Sciatic nerve (tissue), 2 donors: ENCODE measurements around the gene SPAG8. TPM values are rescaled to one million over a fixed set of nuclear protein-coding genes. Genes with fewer than 3 reads are reported as not detected.

Source experiments
- ATAC-seq: fragments of 200-7000 bp; cut with Tn5 transposase; one replicate; pipeline ENCODE4 v1.9.1; 2020; ENCODE audit warnings: mild to moderate bottlenecking, moderate library complexity
- DNase-seq: peaks from one replicate; pipeline ENCODE4 v3.0.0-alpha.2; 2020; ENCODE audit warnings: low spot score
- intact Hi-C: fragments of 100-400 bp; cut with DNase I; formaldehyde crosslinking; loops from one replicate; pipeline ENCODE4 v1.14.2; 2022
- total RNA-seq: library from RNA; stranded (reverse); fragmentation: NEBNext Ultra II Directional; extraction: Animal tissue kit (Norgen Biotek cat#: 25700); gene quantifications from one replicate; pipeline ENCODE4 v1.2.1, GENCODE V29; 2021
- donor health status: DM: no; HTN: no; CAD: no.
- donor health status: DM: no; HTN: no; CAD: no.

SPAG8 gene
- total RNA-seq, 1 donor from 2014 or later, result 6.3 TPM

DNA sequence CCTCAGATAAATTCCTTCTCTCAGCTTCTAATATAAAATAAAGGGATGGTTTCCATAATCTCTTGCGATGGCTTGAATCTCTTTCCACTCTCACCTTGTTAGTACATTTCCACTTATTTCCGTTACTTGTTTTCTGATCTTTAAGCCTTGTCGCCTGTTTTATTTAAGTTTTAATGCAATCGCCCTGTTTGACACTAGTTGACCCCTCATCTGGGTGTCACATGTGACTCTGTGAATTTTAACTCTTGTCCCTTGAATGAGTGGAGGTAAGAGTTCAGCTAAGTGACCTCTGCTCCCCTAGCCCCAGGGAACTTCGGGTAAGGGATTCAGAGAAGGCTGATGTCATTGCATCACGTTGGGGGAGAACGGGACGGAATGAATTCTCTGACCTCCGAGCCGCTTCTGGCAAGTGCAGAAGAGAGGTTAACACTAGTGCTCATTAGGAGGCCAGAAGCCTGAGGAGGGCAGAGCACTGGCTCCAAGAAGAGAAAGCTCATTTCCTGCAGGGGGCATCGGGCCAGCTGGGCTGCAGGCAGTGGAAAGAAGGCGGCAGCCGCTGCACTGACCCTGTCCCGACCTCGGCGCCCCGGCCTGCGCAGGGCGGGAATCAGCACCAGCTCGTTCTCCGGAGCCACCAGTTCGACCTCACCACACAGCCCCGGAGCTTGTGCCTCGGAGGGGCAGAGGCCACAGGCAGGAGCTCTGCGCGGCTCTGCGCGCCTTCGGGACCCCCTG lies 2.2 kb upstream of the SPAG8 start:
- ATAC-seq (peak; percentile 42), DNase-seq (peak; percentile 81)
- intact Hi-C loops, result no loop called here

DNA sequence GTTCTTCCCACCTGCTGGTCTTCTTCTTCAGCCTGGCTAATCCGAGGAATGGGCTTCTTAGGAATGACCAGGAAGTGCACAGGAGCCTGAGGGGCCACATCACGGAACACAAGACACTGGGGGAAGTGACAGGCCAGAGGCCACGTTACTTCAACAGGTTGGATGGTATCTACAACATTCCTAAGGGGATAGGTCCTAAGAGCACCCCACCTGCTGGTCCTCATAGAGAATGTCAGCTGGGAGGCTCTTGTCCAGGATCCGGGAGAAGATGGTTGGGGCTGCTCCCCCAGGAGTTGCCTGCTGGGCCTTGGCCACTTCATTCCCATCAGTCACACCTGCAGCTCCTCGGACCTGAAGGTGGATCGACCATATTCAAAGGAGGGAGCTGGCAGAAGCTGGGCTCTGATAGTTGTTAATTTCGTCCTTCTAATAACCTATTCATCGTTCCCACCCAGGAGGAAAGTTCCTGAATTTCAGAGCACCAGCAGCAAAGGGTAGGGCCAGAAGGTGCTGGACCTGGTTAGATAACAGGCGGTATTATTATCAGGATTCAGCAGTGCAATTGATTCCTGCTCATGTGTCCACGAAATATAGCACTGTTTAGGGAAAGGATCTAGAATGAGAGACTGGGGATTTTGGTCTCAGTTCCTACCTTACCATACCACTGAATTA lies 1.5 kb upstream of the SPAG8 start:
- ATAC-seq (no peak), DNase-seq (peak; percentile 34)
- intact Hi-C loops, result no loop called here

DNA sequence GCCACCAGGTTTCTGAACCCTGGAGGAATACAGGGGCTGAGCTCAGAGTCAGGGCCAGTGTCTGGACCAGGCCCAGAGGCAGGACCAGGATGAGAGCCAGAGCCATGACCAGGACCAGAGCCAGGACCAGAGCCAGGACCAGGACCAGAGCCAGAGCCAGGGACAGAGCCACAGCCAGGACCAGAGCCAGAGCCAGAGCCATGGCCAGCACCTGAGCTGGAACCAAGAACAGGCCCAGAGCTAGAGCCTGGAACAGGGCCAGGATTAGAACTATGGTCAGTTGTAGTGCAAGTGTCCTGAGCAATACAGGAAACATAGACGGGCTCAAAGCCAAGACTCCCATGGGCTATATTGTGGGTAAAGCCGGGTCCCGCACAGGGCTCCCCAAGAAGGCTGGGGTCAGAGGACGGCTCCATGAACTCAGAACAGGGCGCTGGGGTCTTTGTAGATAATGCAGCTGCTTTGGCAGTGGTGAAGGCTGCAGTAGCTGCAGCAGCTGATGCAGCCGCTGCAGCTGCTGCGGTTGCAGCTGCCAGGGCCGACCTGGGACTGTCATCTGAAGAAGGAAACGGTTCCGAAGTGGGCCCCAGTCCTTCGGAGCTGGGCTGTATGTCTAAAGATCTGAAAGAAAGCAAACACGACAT lies 559 bp downstream of the SPAG8 start:
- ATAC-seq, result no peak
- intact Hi-C loops, result no loop called here
- DNase-seq, result peak; percentile 60

DNA sequence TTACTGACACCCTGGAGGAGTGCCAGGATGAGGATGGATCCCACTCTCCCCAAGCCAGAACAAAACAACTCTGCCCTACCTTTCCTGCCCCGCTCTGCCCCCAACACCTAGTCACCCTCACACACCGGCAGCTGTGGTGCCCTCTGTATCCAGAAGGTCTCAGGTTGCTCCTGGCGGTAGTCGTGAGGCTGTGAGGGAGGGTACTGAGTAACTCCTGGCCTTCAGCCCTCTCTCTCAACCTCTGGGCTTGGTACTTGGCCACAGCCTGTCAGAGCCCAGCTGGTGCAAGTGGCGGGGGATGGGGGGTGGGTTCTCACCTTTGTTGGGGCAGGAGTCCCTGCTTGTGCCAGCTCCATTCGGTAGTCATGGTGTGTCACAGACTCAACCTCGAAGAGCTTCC lies 1.9 kb downstream of the SPAG8 start:
- intact Hi-C loops, result no loop called here
- ATAC-seq (no peak), DNase-seq (no peak)

DNA sequence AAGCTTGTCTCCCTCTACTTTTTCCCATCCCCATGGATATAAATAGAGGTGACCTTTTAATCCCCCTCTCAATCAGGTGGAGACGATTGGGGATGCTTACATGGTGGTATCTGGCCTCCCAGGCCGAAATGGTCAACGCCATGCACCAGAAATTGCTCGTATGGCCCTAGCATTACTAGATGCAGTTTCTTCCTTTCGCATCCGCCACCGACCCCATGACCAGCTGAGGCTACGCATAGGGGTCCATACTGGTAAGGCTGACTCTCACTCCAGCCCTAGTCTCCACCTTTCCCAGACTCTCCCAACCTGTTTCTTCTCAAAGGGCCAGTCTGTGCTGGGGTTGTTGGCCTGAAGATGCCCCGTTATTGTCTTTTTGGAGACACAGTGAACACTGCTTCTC lies 3.6 kb downstream of the SPAG8 start:
- no peak for ATAC-seq
- intact Hi-C loops, result no loop called here
- no peak for DNase-seq

DNA sequence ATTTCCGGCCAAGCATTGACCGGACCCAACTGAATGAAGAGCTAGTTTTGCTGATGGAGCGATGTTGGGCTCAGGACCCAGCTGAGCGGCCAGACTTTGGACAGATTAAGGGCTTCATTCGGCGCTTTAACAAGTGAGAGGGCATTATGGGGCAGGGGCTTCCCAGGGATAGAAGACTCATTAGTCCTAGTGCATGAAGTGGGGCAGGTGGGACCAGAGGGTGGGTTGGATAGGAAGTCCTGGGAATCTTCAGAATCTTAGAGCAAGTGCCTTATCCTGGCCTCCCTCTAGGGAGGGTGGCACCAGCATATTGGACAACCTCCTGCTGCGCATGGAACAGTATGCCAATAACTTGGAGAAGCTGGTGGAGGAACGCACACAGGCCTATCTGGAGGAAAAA lies 6.0 kb downstream of the SPAG8 start:
- no peak for ATAC-seq

DNA sequence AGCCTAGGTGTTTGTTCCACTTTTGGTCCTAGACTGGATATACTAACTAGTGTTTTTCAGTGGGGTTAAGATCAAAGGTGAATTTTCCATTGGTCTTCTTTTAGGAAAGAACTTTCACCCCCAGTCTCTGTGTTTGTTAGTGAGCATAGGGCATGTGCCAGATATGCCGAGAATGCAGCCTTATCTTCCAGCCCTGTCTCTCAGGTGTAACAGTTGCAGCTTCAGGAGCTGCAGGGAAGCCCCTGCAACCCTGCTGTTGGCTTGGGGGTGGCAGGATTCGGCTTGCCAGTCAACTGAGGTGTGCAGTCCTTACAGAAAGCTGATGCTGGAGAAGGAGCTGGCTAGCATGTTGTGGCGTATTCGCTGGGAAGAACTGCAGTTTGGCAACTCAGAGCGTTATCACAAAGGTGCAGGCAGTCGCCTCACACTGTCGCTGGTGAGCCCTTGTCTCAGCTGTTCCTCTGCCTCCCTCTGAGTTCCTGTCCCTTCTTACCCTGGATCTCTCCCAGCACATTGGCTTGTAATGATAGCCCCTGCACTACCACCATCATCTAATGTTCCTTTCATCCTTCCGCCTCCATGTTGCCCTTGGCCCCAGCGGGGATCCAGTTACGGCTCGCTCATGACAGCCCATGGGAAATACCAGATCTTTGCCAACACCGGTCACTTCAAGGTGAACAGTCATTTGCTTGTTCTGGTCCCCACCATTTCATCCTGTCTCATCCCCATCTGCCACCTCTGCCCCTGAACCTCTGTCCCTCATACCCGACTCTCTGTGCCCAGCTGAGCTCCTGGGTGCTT lies 10.5 kb downstream of the SPAG8 start:
- ATAC-seq (no peak), DNase-seq (no peak)
- intact Hi-C loops, result no loop called here

More for the DNA sequence above, 6.0 kb downstream of the SPAG8 start:
- DNase-seq, result no peak
- intact Hi-C loops, result no loop called here

DNA sequence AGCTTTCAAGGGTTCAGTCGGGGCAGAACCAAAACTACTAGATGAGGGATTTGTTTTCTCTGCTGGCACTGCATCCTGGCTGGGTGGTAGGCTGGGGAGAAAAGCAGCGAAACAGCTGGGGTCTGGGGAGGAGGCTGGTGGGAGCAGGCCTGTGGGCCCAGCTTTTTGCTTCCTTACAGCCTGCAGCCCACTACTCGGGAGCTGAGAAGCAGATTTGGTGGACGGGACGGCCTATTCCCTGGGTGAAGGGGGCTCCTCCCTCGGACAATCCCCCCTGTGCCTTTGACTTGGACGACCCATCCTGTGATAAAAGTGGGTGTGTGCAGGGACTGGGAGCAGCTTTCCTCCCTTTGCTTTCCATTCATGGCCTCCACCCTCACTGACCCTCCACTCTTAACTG lies 11.5 kb downstream of the SPAG8 start:
- intact Hi-C loops, result no loop called here
- ATAC-seq, result no peak
- no peak for DNase-seq

DNA sequence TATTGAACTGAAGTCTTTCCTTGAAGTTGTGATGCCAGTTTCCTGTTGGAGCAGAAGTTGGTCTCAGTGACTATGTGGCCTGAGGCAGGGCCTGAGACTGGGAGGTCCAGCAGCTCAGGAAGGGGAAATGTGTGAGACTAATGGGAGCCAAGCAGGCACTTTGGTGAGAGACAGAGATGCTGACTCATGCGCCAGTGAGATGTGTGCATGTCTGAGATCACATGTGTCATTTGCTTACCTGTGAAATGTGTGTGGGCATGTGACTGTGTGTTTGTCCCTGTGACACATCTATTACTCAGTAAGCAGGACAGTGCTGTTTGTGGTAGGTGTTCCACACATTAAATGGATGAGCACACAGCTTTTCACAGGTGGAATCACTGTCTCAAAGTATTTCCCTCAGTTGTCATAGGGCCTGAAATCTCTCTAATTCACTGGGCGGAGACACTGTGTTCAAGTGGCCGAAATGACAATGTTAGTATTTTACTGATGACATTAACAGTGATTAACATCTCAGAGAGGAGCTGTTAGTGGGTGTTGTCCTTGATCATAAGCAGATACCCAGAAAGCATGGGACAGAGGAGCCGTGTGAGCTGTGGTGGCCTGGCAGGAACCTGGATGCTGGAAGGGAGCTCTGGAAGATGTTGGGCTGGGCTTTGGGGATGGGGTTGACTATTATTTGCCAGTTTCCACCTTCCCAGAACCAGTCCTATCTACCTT lies 13.2 kb downstream of the SPAG8 start:
- ATAC-seq, result no peak
- intact Hi-C loops, result no loop called here
- DNase-seq, result no peak

DNA sequence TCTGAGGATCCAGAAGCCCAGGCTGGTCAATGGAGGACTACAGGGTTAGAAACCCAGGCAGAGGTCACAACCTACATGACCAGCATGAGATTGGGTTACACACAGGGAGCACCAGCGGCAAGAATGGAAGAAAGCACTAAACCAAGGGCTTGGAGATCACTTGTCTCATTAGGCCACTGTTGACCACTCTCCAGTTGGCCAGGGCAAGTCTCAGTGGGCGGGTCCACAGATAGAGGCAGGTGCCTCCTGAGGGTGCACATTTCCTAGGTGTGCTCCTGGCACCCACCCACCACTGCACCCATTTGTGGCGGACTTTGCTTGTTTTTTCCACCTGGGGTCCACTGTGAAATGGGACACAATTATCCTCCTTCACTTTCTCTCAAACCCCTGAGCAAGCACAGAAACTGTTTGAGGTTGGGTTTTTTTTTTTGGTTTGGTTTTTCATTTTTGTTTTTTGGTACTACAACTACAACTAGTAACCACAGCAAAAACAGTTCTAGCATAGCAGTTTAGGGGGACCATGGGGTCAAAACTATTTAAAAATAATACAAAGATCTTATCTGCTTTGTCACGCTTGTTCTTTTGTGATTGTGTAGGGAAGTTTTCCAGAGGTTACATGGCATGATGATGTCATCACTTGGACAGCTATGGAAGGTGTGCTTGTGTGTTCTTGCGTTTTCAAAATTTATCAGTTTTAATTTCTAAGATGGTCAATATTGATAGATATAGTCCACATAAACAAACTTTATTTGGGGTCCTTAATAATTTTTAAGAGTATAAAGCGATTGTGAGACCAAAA lies 14.6 kb downstream of the SPAG8 start:
- no peak for ATAC-seq
- DNase-seq, result peak; percentile 51

DNA sequence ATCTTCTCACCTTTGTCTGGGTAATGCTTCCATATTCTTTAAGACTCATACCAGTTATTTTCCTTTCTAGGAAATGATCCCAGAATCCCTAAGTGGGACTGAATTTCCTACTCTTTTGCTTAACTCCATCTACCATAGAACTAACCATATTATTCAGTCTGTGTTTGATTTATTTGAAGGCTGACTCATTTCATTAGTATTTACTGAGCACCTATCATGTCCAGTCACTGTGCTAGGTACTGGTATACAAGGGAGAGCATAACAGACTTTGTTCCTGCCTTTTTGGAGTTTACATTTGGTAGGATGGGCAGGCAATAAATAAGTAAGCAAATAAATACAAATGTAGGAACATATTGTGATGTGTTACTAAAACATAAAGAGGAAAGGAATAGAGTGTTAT lies 16.4 kb downstream of the SPAG8 start:
- ATAC-seq (no peak), DNase-seq (no peak)
- intact Hi-C loops, result no loop called here

More for the DNA sequence above, 14.6 kb downstream of the SPAG8 start:
- intact Hi-C loops, result no loop called here

DNA sequence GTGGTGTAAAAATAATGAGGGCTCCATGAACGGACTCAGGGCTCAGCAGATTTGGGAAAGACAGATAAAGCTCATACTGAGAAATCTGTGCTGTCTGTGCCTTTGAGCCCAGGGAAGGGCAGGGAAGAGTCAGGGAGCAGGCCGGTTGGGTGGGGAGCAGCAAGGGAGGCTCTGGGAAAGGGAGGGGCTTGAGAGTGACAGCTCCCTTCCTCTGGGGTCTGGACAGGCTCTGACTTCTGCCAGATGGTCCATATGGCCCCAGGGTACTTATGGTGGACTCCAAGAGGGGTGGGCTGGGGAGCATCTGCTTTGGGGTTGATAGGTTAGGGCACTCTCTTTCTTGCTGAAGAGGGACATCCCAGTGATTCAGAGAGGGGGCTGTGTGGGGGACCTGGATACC lies 18.6 kb downstream of the SPAG8 start:
- ATAC-seq (no peak), DNase-seq (no peak)
- intact Hi-C loops, result loop anchor here (5.0 kb wide), 1 partner anchor 89 kb away; no protein-coding TSS in a partner anchor

DNA sequence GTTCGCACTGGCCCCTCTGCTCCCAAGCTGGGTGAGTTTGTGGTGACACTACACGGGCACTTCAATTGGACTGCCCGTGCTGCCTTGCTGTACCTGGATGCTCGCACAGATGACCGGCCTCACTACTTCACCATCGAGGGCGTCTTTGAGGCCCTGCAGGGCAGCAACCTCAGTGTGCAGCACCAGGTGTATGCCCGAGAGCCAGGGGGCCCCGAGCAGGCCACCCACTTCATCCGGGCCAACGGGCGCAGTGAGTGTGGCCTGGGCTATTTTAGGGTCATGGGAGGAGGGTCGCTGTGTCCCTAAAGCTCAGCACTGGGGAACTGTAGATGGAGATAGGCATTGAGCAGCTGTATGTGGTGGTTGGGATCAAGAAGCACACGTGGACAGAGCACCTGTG lies 19.2 kb downstream of the SPAG8 start:
- intact Hi-C loops, result loop anchor here (5.0 kb wide), 1 partner anchor 89 kb away; no protein-coding TSS in a partner anchor
- DNase-seq, result no peak
- no peak for ATAC-seq

DNA sequence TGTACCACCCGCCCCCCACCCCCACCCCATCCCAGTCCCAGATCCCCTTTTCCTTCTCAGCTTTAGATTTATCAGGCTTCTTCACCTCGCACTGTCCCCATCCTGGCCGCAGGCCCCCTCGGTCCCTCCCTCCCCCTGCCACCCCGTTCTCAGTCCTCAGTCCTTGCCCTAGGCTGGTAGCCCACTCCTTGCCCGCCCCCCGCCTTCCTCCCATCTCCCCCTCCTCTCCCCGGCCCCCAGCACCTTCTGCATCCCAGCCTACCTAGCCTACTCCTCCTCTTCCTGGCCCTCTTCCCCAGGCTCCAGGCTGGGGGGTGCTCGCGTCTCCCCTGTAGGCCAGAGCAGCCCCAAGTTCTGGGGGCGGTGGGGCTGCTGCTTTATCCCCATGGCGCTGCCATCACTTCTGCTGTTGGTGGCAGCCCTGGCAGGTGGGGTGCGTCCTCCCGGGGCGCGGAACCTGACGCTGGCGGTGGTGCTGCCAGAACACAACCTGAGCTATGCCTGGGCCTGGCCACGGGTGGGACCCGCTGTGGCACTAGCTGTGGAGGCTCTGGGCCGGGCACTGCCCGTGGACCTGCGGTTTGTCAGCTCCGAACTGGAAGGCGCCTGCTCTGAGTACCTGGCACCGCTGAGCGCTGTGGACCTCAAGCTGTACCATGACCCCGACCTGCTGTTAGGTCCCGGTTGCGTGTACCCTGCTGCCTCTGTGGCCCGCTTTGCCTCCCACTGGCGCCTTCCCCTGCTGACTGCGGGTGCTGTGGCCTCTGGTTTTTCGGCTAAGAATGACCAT lies 19.8 kb downstream of the SPAG8 start:
- intact Hi-C loops, result loop anchor here (5.0 kb wide), 1 partner anchor 90 kb away; no protein-coding TSS in a partner anchor
- DNase-seq (peak; percentile 67), ATAC-seq (no peak)

DNA sequence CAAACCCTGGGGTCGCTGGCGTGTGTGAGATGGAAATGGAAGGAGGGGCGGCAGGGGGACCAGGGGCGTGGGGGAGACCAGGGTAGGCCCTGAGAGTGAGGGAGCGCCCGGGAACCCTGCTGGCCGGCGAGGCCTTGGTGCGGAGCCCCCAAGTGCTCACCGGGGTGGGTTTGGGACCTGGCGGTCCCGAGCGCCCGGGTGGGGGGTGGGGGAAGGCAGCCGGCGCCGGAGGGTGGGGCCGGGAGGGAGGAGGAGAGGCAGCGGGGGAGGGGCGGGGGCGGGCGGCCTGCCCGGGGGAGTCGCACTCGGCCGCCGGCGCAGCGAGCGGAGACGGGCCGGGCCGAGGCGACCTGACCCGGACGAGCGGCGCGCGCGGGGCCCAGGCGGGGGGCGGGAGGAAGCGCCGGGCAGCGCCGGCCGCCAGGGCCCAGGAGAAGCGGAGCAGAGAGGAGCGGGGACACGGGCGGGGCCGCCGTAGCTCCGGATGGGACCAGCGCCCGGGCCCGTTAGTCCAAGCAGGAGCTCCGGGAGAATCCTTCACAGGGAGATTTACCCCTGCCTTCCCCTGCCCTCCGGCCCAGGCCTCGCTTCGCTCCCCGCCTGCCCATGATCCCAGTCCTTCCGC lies 20.7 kb downstream of the SPAG8 start, which contains the start of gene NPR2:
NPR2 (plus strand) TSS at position 295 of the 625 bp plus-strand sequence. CDS start 818 bp downstream, outside the sequence.
- DNase-seq (peak; percentile 67), ATAC-seq (peak; percentile 45)
- intact Hi-C loops, result loop anchor here (5.0 kb wide), 1 partner anchor 91 kb away; no protein-coding TSS in a partner anchor
